ENCODE measurements around the gene TEX53. TPM values are rescaled to one million over a fixed set of nuclear protein-coding genes. Genes with fewer than 3 reads are reported as not detected.

Gene TEX53
- total RNA-seq, 4 donors from 2014 or later: not detected

- no peak overlapping the region for H3K4me3 ChIP-seq
- no peaks in the 10 kb centered on the region for H3K36me3 ChIP-seq
- DNase-seq (ENCODE audit: low spot score in 2 of 2): no peak
- no peak for TF ChIP-seq POLR2A (IDR thresholded peaks at IDR 0.05)
- TF ChIP-seq CTCF (IDR thresholded peaks at IDR 0.05): no peak
- no peak for TF ChIP-seq EP300 (IDR thresholded peaks at IDR 0.05)
- H3K9me3 ChIP-seq: no peaks in the 10 kb centered on the region
- H3K27ac ChIP-seq: no peak overlapping the region
- no peaks in the 10 kb centered on the region for H3K27me3 ChIP-seq
- 75 to 76% methylated on average over 8 of the region's 8 CpGs for WGBS, 2 donors
- H3K4me1 ChIP-seq: peaks cover 0 to 2% (median 0%) of the 10 kb centered on the region in 4 donors
Observed at GRCh38 chr9:114655689-114656088, 1.9 kb downstream of the TEX53 start.

- DNase-seq (ENCODE audit: low spot score in 2 of 2): peak; percentile 63 to 94
- H3K9me3 ChIP-seq: no peaks in the 10 kb centered on the region
- no peak for TF ChIP-seq EP300 (IDR thresholded peaks at IDR 0.05)
- peak; percentile 73 to 90 (median 80) for TF ChIP-seq CTCF (IDR thresholded peaks at IDR 0.05)
- TF ChIP-seq POLR2A (IDR thresholded peaks at IDR 0.05): no peak
- WGBS, 2 donors: 33 to 34% methylated on average over 6 of the region's 6 CpGs
- H3K4me1 ChIP-seq: peaks cover 0 to 2% (median 0%) of the 10 kb centered on the region in 4 donors
- no peak overlapping the region for H3K4me3 ChIP-seq
- H3K27ac ChIP-seq: no peak overlapping the region
- no peaks in the 10 kb centered on the region for H3K36me3 ChIP-seq
- H3K27me3 ChIP-seq: no peaks in the 10 kb centered on the region
Observed at GRCh38 chr9:114653556-114654159, 3.9 kb downstream of the TEX53 start.

GRCh38 chr9:114652776-114653555 lies 4.6 kb downstream of the TEX53 start:
- Histone ChIP-seq H3K9me3 (peaks cover 0 to 1% (median 0%) of the 10 kb centered on the region in 4 donors), H3K4me3 (no peak overlapping the region), H3K4me1 (peaks cover 0 to 2% (median 0%) of the 10 kb centered on the region in 4 donors), H3K27ac (no peak overlapping the region), H3K27me3 (no peaks in the 10 kb centered on the region), H3K36me3 (peaks cover 0 to 4% (median 0%) of the 10 kb centered on the region in 3 donors)
- 79 to 88% methylated on average over 2 of the region's 2 CpGs for WGBS, 2 donors
- DNase-seq (ENCODE audit: low spot score in 2 of 2): no peak
- TF ChIP-seq POLR2A (IDR thresholded peaks at IDR 0.05): no peak
- no peak for TF ChIP-seq CTCF (IDR thresholded peaks at IDR 0.05)
- no peak for TF ChIP-seq EP300 (IDR thresholded peaks at IDR 0.05)

- Histone ChIP-seq H3K27me3 (no peaks in the 10 kb centered on the region), H3K27ac (no peak overlapping the region)
- WGBS, 2 donors: 87 to 91% methylated on average over 5 of the region's 5 CpGs
Observed at GRCh38 chr9:114643896-114644295, 13.7 kb downstream of the TEX53 start.

More at GRCh38 chr9:114643896-114644295, 13.7 kb downstream of the TEX53 start:
- Histone ChIP-seq H3K9me3 (peaks cover 0 to 8% (median 0%) of the 10 kb centered on the region in 4 donors), H3K36me3 (peaks cover 0 to 67% (median 0%) of the 10 kb centered on the region in 3 donors), H3K4me1 (no peaks in the 10 kb centered on the region), H3K4me3 (no peak overlapping the region)
- DNase-seq (ENCODE audit: low spot score in 2 of 2): no peak
- no peak for TF ChIP-seq EP300 (IDR thresholded peaks at IDR 0.05)
- TF ChIP-seq POLR2A (IDR thresholded peaks at IDR 0.05): no peak
- no peak for TF ChIP-seq CTCF (IDR thresholded peaks at IDR 0.05)
